H9 (cell line): ENCODE data around the gene IL9. TPM values are rescaled to one million over a fixed set of nuclear protein-coding genes. Genes with fewer than 3 reads are reported as not detected.

Experiments
- DNase-seq: peaks from one replicate; pipeline ENCODE4 v3.0.0-alpha.2; 2017
- H2AFZ ChIP-seq: one replicate; pipeline ENCODE4 v1.6.1; 2013; ENCODE audit warnings: mild to moderate bottlenecking, low read length, control low read depth, moderate library complexity
- H2AK5ac ChIP-seq: 2 replicates; pipeline ENCODE4 v1.6.1; 2013; ENCODE audit warnings: low read length, control low read depth, mixed read lengths; ENCODE audit not compliant: insufficient read length
- H2BK120ac ChIP-seq: one replicate; pipeline ENCODE4 v1.6.1; 2013; ENCODE audit warnings: low read depth, mild to moderate bottlenecking, low read length, control low read depth, inconsistent platforms; ENCODE audit not compliant: poor library complexity, severe bottlenecking
- H2BK12ac ChIP-seq: 2 replicates; pipeline ENCODE4 v1.6.1; 2013; ENCODE audit warnings: low read length, control low read depth, mixed read lengths, low read depth; ENCODE audit not compliant: insufficient read length
- H2BK15ac ChIP-seq: 2 replicates; pipeline ENCODE4 v1.6.1; 2013; ENCODE audit warnings: low read depth, low read length, control low read depth
- H2BK20ac ChIP-seq: one replicate; pipeline ENCODE4 v1.6.1; 2013; ENCODE audit warnings: low read depth, mild to moderate bottlenecking, low read length, control low read depth, inconsistent platforms; ENCODE audit not compliant: poor library complexity, severe bottlenecking
- H2BK5ac ChIP-seq: 2 replicates; pipeline ENCODE4 v1.6.1; 2013; ENCODE audit warnings: low read length, control low read depth, mixed read lengths; ENCODE audit not compliant: insufficient read length
- H3K14ac ChIP-seq: 2 replicates; pipeline ENCODE4 v1.6.1; 2013; ENCODE audit warnings: low read length, control low read depth; ENCODE audit not compliant: insufficient read depth
- H3K18ac ChIP-seq: 2 replicates; pipeline ENCODE4 v1.6.1; 2013; ENCODE audit warnings: low read depth, mild to moderate bottlenecking, mixed read lengths, low read length, control low read depth; ENCODE audit not compliant: insufficient read length
- H3K23ac ChIP-seq: 2 replicates; pipeline ENCODE4 v1.6.1; 2013; ENCODE audit warnings: low read length, control low read depth, mixed read lengths, low read depth; ENCODE audit not compliant: insufficient read length
- H3K23me2 ChIP-seq: 2 replicates; pipeline ENCODE4 v1.6.1; 2013; ENCODE audit warnings: low read depth, mild to moderate bottlenecking, mixed read lengths, low read length, control low read depth; ENCODE audit not compliant: insufficient read length, poor library complexity, severe bottlenecking
- H3K27ac ChIP-seq: 2 replicates; pipeline ENCODE4 v1.5.1; 2013; ENCODE audit warnings: low read length, control low read depth, mixed read lengths, low read depth; ENCODE audit not compliant: insufficient read length
- H3K27me3 ChIP-seq: 2 replicates; pipeline ENCODE4 v1.6.1; 2013; ENCODE audit warnings: low read length, control low read depth, inconsistent platforms; ENCODE audit not compliant: insufficient read depth
- H3K4ac ChIP-seq: 2 replicates; pipeline ENCODE4 v1.6.1; 2013; ENCODE audit warnings: low read depth, mild to moderate bottlenecking, control low read depth, inconsistent platforms, low read length, moderate library complexity
- H3K4me1 ChIP-seq: 2 replicates; pipeline ENCODE4 v1.6.1; 2013; ENCODE audit warnings: low read length, control low read depth, inconsistent platforms; ENCODE audit not compliant: insufficient read depth
- H3K4me2 ChIP-seq: 2 replicates; pipeline ENCODE4 v1.6.1; 2013; ENCODE audit warnings: low read length, control low read depth, mixed read lengths; ENCODE audit not compliant: insufficient read length, insufficient read depth
- H3K56ac ChIP-seq: 2 replicates; pipeline ENCODE4 v1.6.1; 2013; ENCODE audit warnings: low read depth, mild to moderate bottlenecking, mixed read lengths, low read length, control low read depth; ENCODE audit not compliant: insufficient read length
- H3K79me1 ChIP-seq: 2 replicates; pipeline ENCODE4 v1.6.1; 2013; ENCODE audit warnings: low read depth, mild to moderate bottlenecking, moderate library complexity, low read length, control low read depth, inconsistent platforms; ENCODE audit not compliant: insufficient read depth, poor library complexity, severe bottlenecking
- H3K79me2 ChIP-seq: 2 replicates; pipeline ENCODE4 v1.6.1; 2013; ENCODE audit warnings: low read length, control low read depth, inconsistent platforms; ENCODE audit not compliant: insufficient read depth
- H3K9ac ChIP-seq: 2 replicates; pipeline ENCODE4 v1.6.1; 2013; ENCODE audit warnings: low read length, control low read depth, mixed read lengths; ENCODE audit not compliant: insufficient read length; ENCODE audit errors: extremely low read depth
- H3K9me3 ChIP-seq: one replicate; pipeline ENCODE4 v1.6.1; 2013; ENCODE audit warnings: low read depth, low read length, inconsistent platforms; ENCODE audit not compliant: control insufficient read depth
- H3T11ph ChIP-seq: one replicate; pipeline ENCODE4 v1.6.1; 2013; ENCODE audit warnings: mild to moderate bottlenecking, low read length, control low read depth, inconsistent platforms
- H4K20me1 ChIP-seq: one replicate; pipeline ENCODE4 v1.6.1; 2013; ENCODE audit not compliant: control insufficient read depth, insufficient read length, insufficient read depth
- H4K5ac ChIP-seq: 2 replicates; pipeline ENCODE4 v1.6.1; 2013; ENCODE audit warnings: low read depth, mild to moderate bottlenecking, mixed read lengths, low read length, control low read depth; ENCODE audit not compliant: insufficient read length
- H4K8ac ChIP-seq: replicated peaks from 2 replicates; pipeline ENCODE4 v1.6.1; 2013; ENCODE audit warnings: low read length, control low read depth, mixed read lengths, low read depth; ENCODE audit not compliant: insufficient read length
- H4K91ac ChIP-seq: 2 replicates; pipeline ENCODE4 v1.6.1; 2013; ENCODE audit warnings: low read depth, mild to moderate bottlenecking, moderate library complexity, mixed read lengths, low read length, control low read depth; ENCODE audit not compliant: insufficient read length
- H3K27ac Mint-ChIP-seq, 3 experiments: 2 replicates in 2 of 3; 3 replicates in 1 of 3; pipeline ENCODE4 v1.8.0; 2020 to 2021; ENCODE audit warnings: mixed read lengths in 3 of 3, mild to moderate bottlenecking in 1 of 3, moderate library complexity in 1 of 3
- H3K27me3 Mint-ChIP-seq: 2 replicates; pipeline ENCODE4 v1.8.0; 2021; ENCODE audit warnings: low read depth, mild to moderate bottlenecking, moderate library complexity, mixed read lengths
- H3K36me3 Mint-ChIP-seq, 3 experiments: 2 replicates in 2 of 3; 3 replicates in 1 of 3; pipeline ENCODE4 v1.8.0; 2020 to 2021; ENCODE audit warnings: low read depth in 3 of 3, mixed read lengths in 3 of 3; ENCODE audit not compliant: insufficient read depth in 1 of 3
- H3K4me1 Mint-ChIP-seq, 2 experiments: 2 replicates each; pipeline ENCODE4 v1.8.0; 2020; ENCODE audit warnings: mixed read lengths in 2 of 2
- H3K4me3 Mint-ChIP-seq, 2 experiments: 2 replicates in 1 of 2; 3 replicates in 1 of 2; pipeline ENCODE4 v1.8.0; 2020 to 2021; ENCODE audit warnings: mild to moderate bottlenecking in 2 of 2, mixed read lengths in 2 of 2, moderate library complexity in 1 of 2
- H3K9me3 Mint-ChIP-seq, 2 experiments: 2 replicates in 1 of 2; 3 replicates in 1 of 2; pipeline ENCODE4 v1.8.0; 2020; ENCODE audit warnings: mild to moderate bottlenecking in 2 of 2, mixed read lengths in 2 of 2, moderate library complexity in 1 of 2
- WGBS: extraction: QIAGEN DNeasy Blood & Tissue Kit; methylation state at CpG from one replicate; pipeline ENCODE4 v1.1.7; 2013; ENCODE audit warnings: missing lambda C conversion rate, low lambda C conversion rate, mixed read lengths; ENCODE audit not compliant: insufficient read length; ENCODE audit errors: extremely low coverage; 5-methylcytosine and 5-hydroxymethylcytosine counted together
- total RNA-seq: library from RNA; stranded (reverse); gene quantifications from 2 replicates; pipeline ENCODE4 v1.2.1, GENCODE V29; 2021
- TF ChIP-seq, protein P1 (sequence below): fragments of 200-600 bp; sonication (generic); conservative IDR thresholded peaks from 3 replicates; pipeline ENCODE4 v1.8.0; 2021; ENCODE audit warnings: antibody characterized with exemption, mild to moderate bottlenecking

The IL9 gene
- total RNA-seq, 1 experiment from 2014 or later, result not detected

DNA sequence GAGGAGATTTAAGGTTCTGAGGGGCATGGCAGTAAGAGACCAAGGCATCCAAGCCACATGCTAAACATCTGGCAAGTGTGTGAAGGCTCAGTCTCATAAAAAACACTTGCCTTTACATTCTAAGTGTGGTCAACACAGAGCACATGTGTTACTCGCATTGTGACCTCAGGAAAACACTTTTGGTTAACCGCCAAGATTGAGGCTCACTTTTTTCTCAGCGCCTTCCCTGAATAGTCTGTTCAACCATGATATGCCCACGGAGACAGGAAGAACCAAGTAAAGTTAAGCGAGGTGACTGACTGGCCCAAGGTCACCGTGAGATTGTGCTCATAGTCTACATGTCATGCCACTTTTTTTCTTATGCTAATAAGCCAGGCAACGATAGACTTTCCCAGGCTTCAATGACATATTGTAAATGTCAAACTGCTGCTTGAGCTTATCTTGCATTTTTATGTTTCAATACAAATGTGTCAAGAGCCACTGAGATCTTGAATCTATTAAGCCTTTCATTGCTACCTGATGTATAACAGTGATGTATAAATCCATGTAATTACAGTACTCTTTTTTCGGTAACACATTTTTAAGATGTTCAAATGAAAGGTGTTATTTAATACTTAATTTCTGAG, 21.1 kb upstream of the IL9 start:
- no peak overlapping the region for H3K4me3 Mint-ChIP-seq
- no peak overlapping the region for H3K27ac ChIP-seq
- H2BK15ac ChIP-seq, result no peak overlapping the region
- H4K20me1 ChIP-seq, result no peaks in the 10 kb centered on the region
- no peak overlapping the region for H3T11ph ChIP-seq
- no peak overlapping the region for H3K9ac ChIP-seq
- TF ChIP-seq, protein P1, sequence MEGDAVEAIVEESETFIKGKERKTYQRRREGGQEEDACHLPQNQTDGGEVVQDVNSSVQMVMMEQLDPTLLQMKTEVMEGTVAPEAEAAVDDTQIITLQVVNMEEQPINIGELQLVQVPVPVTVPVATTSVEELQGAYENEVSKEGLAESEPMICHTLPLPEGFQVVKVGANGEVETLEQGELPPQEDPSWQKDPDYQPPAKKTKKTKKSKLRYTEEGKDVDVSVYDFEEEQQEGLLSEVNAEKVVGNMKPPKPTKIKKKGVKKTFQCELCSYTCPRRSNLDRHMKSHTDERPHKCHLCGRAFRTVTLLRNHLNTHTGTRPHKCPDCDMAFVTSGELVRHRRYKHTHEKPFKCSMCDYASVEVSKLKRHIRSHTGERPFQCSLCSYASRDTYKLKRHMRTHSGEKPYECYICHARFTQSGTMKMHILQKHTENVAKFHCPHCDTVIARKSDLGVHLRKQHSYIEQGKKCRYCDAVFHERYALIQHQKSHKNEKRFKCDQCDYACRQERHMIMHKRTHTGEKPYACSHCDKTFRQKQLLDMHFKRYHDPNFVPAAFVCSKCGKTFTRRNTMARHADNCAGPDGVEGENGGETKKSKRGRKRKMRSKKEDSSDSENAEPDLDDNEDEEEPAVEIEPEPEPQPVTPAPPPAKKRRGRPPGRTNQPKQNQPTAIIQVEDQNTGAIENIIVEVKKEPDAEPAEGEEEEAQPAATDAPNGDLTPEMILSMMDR, result no peak
- H3K14ac ChIP-seq, result no peak overlapping the region
- H3K4me2 ChIP-seq, result no peak overlapping the region
- no peaks in the 10 kb centered on the region for H3K36me3 Mint-ChIP-seq
- H3K18ac ChIP-seq, result no peak overlapping the region
- no peak overlapping the region for H3K56ac ChIP-seq
- H3K79me1 ChIP-seq, result no peaks in the 10 kb centered on the region
- H2AFZ ChIP-seq, result no peak overlapping the region
- H3K4me1 ChIP-seq, result no peaks in the 10 kb centered on the region
- no peak for DNase-seq
- no peaks in the 10 kb centered on the region for H3K4me1 Mint-ChIP-seq
- no peak overlapping the region for H2BK20ac ChIP-seq
- H2BK5ac ChIP-seq, result no peak overlapping the region
- H3K9me3 ChIP-seq, result no peaks in the 10 kb centered on the region
- H3K9me3 Mint-ChIP-seq, result no peaks in the 10 kb centered on the region
- H3K23me2 ChIP-seq, result no peaks in the 10 kb centered on the region
- H3K27me3 ChIP-seq, result no peaks in the 10 kb centered on the region; the same call in 1 of the 2 replicates
- no peak overlapping the region for H4K5ac ChIP-seq
- no peak overlapping the region for H2AK5ac ChIP-seq
- WGBS, result no CpG with 5 or more reads among the region's 8 CpGs
- H3K79me2 ChIP-seq, result no peaks in the 10 kb centered on the region
- no peak overlapping the region for H4K8ac ChIP-seq
- peaks cover 75% of the 10 kb centered on the region for H3K27me3 Mint-ChIP-seq
- no peak overlapping the region for H4K91ac ChIP-seq
- no peak overlapping the region for H3K23ac ChIP-seq
- no peak overlapping the region for H2BK12ac ChIP-seq
- H2BK120ac ChIP-seq, result no peak overlapping the region
- no peak overlapping the region for H3K27ac Mint-ChIP-seq
- no peak overlapping the region for H3K4ac ChIP-seq
